HG03039 (cell line): Measurements from ENCODE around the gene FGFR2.

Source experiments
- ATAC-seq: cut with Tn5 transposase; IDR thresholded peaks from one replicate; pipeline ENCODE4 v1.9.1; 2021; ENCODE audit warnings: mild to moderate bottlenecking, moderate library complexity; ENCODE audit not compliant: unreplicated experiment

Gene FGFR2

GRCh38 chr10:121598263-121599249 lies at the start of gene FGFR2:
Gene FGFR2 (minus strand): TSS chr10:121598444. CDS start chr10:121593817, 4,627 bp downstream.
- no peak for ATAC-seq

- ATAC-seq = no peak
Observed at GRCh38 chr10:121647401-121647800, 49.2 kb upstream of the FGFR2 start.

GRCh38 chr10:121645696-121646095 lies 47.5 kb upstream of the FGFR2 start:
- ATAC-seq = no peak

GRCh38 chr10:121644501-121644900 lies 46.3 kb upstream of the FGFR2 start:
- no peak for ATAC-seq

GRCh38 chr10:121640266-121640665 lies 42.0 kb upstream of the FGFR2 start:
- no peak for ATAC-seq

- no peak for ATAC-seq
Observed at GRCh38 chr10:121639416-121639815, 41.2 kb upstream of the FGFR2 start.

- no peak for ATAC-seq
Observed at GRCh38 chr10:121637437-121637836, 39.2 kb upstream of the FGFR2 start.

GRCh38 chr10:121633056-121633455 lies 34.8 kb upstream of the FGFR2 start:
- ATAC-seq = no peak

- no peak for ATAC-seq
Observed at GRCh38 chr10:121631365-121632029, 33.3 kb upstream of the FGFR2 start.

- ATAC-seq = no peak
Observed at GRCh38 chr10:121628859-121629258, 30.6 kb upstream of the FGFR2 start.

- no peak for ATAC-seq
Observed at GRCh38 chr10:121627876-121628581, 29.8 kb upstream of the FGFR2 start.

- no peak for ATAC-seq
Observed at GRCh38 chr10:121624836-121625486, 26.7 kb upstream of the FGFR2 start.

- ATAC-seq = no peak
Observed at GRCh38 chr10:121618906-121619305, 20.7 kb upstream of the FGFR2 start.

GRCh38 chr10:121617176-121617575 lies 18.9 kb upstream of the FGFR2 start:
- no peak for ATAC-seq

GRCh38 chr10:121616291-121616690 lies 18.0 kb upstream of the FGFR2 start:
- no peak for ATAC-seq

GRCh38 chr10:121615836-121616235 lies 17.6 kb upstream of the FGFR2 start:
- ATAC-seq = no peak

- ATAC-seq = no peak
Observed at GRCh38 chr10:121615435-121615793, 17.2 kb upstream of the FGFR2 start.

- ATAC-seq = no peak
Observed at GRCh38 chr10:121614613-121615434, 16.6 kb upstream of the FGFR2 start.

GRCh38 chr10:121613456-121613855 lies 15.2 kb upstream of the FGFR2 start:
- no peak for ATAC-seq
